HK-2 (cell line): ENCODE measurements around the gene PIAS2.
A peak's percentile ranks its signal among the peaks of the same experiment; 100 is the strongest.

Source experiments
- DNase-seq: peaks from one replicate; pipeline ENCODE4 v3.0.0-alpha.2; 2018; ENCODE audit not compliant: unreplicated experiment

Gene PIAS2

GRCh38 chr18:46761059-46761769 is 156.1 kb downstream of the PIAS2 start:
- no peak for DNase-seq

- no peak for DNase-seq
Observed at GRCh38 chr18:46759890-46760289, 157.4 kb downstream of the PIAS2 start.

GRCh38 chr18:46756559-46757201 is 160.6 kb downstream of the PIAS2 start, which contains the start of gene ST8SIA5:
Gene ST8SIA5, minus strand, starts transcription at chr18:46757053. Its CDS starts 545 bp downstream, at chr18:46756508.
- peak; percentile 17 for DNase-seq

- DNase-seq: no peak
Observed at GRCh38 chr18:46756025-46756558, 161.2 kb downstream of the PIAS2 start.

GRCh38 chr18:46755315-46756024 is 161.8 kb downstream of the PIAS2 start:
- DNase-seq: no peak

- DNase-seq: no peak
Observed at GRCh38 chr18:46754661-46755292, 162.5 kb downstream of the PIAS2 start.

GRCh38 chr18:46754188-46754587 is 163.1 kb downstream of the PIAS2 start:
- DNase-seq: no peak
